ENCODE data around the gene PIGN.

PIGN gene

DNA sequence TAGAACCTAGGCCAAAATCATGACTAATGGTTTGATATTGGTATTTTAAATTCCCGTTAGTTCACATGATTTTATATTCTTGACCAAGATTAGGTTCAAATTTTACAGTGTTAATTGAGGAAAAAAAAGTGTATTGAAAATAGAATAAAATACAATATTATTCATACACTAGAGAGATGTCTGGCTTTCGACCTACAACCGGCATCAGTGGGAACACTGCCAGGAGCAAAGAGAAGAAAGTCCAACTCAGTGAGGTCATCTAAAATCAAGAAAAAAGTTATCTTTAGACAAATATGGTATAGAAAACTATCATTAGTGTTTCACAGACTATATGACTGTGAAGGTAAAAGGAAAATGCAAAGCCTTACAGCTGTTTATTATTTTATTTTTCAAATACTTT lies 81.5 kb downstream of the PIGN start:
- no peak for DNase-seq (ENCODE audit: low read depth)
- TF ChIP-seq CTCF (IDR thresholded peaks at IDR 0.05; ENCODE audit: control insufficient read depth, extremely low read depth, insufficient read depth), result no peak
- no peak overlapping the region for H3K4me3 ChIP-seq (ENCODE audit: low read depth, low read length)

DNA sequence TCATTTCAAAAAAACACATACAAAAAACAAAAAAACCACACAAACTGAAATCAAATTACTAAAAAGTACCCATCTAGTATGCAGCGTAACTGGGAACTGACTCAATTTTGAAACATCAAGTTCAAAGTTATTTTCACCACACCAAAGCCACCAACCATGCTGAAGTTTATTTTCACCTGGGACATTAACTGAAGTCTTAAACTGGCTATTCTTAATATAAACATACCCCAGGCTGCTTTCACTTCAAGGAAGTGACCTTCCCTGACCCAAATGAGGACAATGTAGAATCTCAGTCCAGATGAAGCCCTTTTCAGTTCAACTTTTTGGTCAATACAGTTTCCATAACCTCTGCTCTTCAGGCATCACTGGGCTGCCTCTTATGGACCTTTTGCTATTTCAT lies 84.6 kb downstream of the PIGN start:
- H3K4me3 ChIP-seq (ENCODE audit: low read depth, low read length), result no peak overlapping the region
- TF ChIP-seq CTCF (IDR thresholded peaks at IDR 0.05; ENCODE audit: control insufficient read depth, extremely low read depth, insufficient read depth), result no peak
- DNase-seq (ENCODE audit: low read depth), result no peak

- DNase-seq (ENCODE audit: low read depth), result no peak
- H3K4me3 ChIP-seq (ENCODE audit: low read depth, low read length), result no peak overlapping the region
- no peak for TF ChIP-seq CTCF (IDR thresholded peaks at IDR 0.05; ENCODE audit: control insufficient read depth, extremely low read depth, insufficient read depth)
Measured at GRCh38 chr18:62101321-62101721, 85.5 kb downstream of the PIGN start.

DNA sequence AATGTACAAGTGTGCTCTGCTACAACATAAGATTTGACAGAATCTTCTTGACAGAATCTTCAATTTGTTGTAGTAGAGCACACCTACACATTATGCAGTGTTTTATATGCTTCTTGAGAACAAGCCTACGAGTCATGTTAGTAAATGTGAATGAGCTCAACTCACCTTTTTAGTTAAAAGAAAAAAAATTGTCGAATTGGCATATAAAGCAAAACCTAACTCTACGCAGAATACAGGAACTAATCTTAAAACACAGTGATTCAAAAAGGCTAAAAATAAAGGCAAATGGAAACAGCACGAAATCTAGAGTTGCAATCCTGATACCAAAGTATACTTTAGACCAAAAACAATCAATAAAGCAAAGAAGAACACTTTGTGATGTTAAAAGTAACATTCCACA lies 87.9 kb downstream of the PIGN start:
- DNase-seq (ENCODE audit: low read depth), result no peak
- no peak for TF ChIP-seq CTCF (IDR thresholded peaks at IDR 0.05; ENCODE audit: control insufficient read depth, extremely low read depth, insufficient read depth)
- H3K4me3 ChIP-seq (ENCODE audit: low read depth, low read length), result no peak overlapping the region

DNA sequence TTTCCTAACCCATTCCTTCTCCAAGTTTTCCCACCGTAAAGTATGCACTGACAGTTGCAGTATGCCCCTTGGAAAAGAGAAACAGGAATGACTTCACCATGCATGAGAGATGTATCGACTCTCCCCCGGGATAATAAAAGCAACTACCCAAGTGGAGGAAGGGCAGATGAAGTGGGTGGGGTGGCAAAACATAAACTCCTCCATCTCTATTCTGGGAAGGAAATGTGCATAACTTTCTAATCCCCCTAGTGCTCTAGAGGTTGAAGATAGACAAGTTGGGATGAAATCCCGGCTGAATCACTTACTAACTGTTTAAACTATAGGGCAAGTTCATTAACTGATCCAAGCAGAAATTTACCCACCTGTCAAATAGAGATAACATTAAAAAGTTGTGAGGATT lies 89.2 kb downstream of the PIGN start:
- no peak for TF ChIP-seq CTCF (IDR thresholded peaks at IDR 0.05; ENCODE audit: control insufficient read depth, extremely low read depth, insufficient read depth)
- H3K4me3 ChIP-seq (ENCODE audit: low read depth, low read length), result no peak overlapping the region
- DNase-seq (ENCODE audit: low read depth), result no peak

DNA sequence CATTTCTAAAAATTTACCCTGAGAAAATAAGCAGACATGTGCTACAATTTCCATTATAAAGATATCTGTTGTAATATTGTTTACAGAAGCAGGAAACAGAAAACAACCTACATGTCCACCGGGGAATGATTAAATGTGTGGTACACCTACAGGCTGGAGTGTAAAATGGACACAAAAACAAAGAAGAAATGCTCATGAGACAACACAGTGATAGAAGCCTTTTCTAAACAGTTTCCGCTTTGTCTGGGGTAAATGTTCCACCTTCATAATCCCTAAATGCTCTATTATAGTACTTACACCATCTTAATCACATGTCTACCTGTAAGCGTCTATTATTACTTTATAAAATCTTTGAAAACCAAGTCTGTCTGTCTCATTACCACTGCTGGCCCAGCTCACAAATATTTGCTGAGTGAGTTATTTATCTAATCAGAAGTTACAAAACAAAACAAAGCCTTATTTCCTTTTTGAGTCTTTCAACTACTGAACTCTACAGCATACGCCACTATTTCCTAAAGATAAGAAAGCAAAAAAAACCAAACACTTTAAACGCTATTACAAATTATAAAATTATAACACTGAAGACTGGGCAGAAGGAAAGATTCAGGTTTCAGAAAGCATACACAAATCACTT lies 95.3 kb downstream of the PIGN start:
- no peak for TF ChIP-seq CTCF (IDR thresholded peaks at IDR 0.05; ENCODE audit: control insufficient read depth, extremely low read depth, insufficient read depth)
- DNase-seq (ENCODE audit: low read depth), result no peak
- H3K4me3 ChIP-seq (ENCODE audit: low read depth, low read length), result no peak overlapping the region

DNA sequence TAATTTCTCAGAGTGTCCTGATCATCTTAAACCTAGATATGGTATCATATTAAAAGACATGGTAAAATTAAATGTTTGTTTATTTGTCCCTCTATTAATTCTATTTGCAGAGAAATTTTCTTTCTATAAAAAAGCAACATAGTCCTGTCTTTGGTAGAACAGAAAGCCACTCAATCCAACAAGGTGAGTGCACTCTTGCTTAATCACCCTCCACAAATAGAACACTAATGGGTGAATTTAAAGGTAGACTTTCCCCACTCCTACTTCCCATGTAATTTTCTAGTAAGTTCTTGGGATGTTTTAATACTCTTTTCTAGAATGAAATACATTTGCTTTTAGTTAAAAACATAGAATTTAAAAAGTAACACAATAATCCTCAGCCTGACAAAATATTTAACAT lies 97.7 kb downstream of the PIGN start:
- TF ChIP-seq CTCF (IDR thresholded peaks at IDR 0.05; ENCODE audit: control insufficient read depth, extremely low read depth, insufficient read depth), result no peak
- no peak for DNase-seq (ENCODE audit: low read depth)
- H3K4me3 ChIP-seq (ENCODE audit: low read depth, low read length), result no peak overlapping the region
